Activated CD8-positive, alpha-beta T cell treated with anti-CD3 and anti-CD28 coated beads for 36 hours (primary cell): Measurements from ENCODE around the gene SDHA. TPM values are rescaled to one million over a fixed set of nuclear protein-coding genes. Genes with fewer than 3 reads are reported as not detected.
"Not testable (repeated sequence)": the region's sequence is repeated elsewhere in the genome, so short reads cannot be mapped to it uniquely, and the experiment has no call there.

Experiments used
- ATAC-seq: fragments of 200-7000 bp; cut with Tn5 transposase; one replicate; pipeline ENCODE4 v1.10.0; 2021; ENCODE audit warnings: mild to moderate bottlenecking, moderate library complexity
- CTCF ChIA-PET: fragments of 350-600 bp; sonication (Branson Sonifier 250); formaldehyde crosslinking; loops from one replicate; lab custom pipeline; 2021; ENCODE audit warnings: antibody characterized with exemption; lab: Charles Lee
- POLR2A ChIA-PET: fragments of 350-600 bp; sonication (Branson Sonifier 250); formaldehyde crosslinking; loops from one replicate; lab custom pipeline; 2021; ENCODE audit warnings: antibody characterized with exemption; lab: Charles Lee
- DNase-seq: peaks from one replicate; pipeline ENCODE4 v3.0.0-alpha.2; 2020
- H3K27ac Mint-ChIP-seq: one replicate; pipeline ENCODE4 v1.8.0; 2021; ENCODE audit warnings: mild to moderate bottlenecking, mixed read lengths
- H3K27me3 Mint-ChIP-seq: one replicate; pipeline ENCODE4 v1.8.0; 2021; ENCODE audit warnings: mixed read lengths
- H3K36me3 Mint-ChIP-seq: one replicate; pipeline ENCODE4 v1.8.0; 2021; ENCODE audit warnings: low read depth, mixed read lengths
- H3K4me1 Mint-ChIP-seq: one replicate; pipeline ENCODE4 v1.8.0; 2021; ENCODE audit warnings: low read depth, mixed read lengths
- H3K4me3 Mint-ChIP-seq: one replicate; pipeline ENCODE4 v1.8.0; 2021; ENCODE audit warnings: mild to moderate bottlenecking, moderate library complexity, mixed read lengths
- H3K9me3 Mint-ChIP-seq: one replicate; pipeline ENCODE4 v1.8.0; 2021; ENCODE audit warnings: mixed read lengths
- CTCF ChIP-seq: fragments of 200-600 bp; IDR thresholded peaks from one replicate; pipeline ENCODE4 v1.8.0; 2022; ENCODE audit warnings: antibody characterized with exemption, mild to moderate bottlenecking
- intact Hi-C: fragments of 100-400 bp; cut with micrococcal nuclease; formaldehyde crosslinking; loops from one replicate; pipeline ENCODE4 v1.10.0; 2022
- total RNA-seq, 2 experiments: library from RNA; stranded (reverse); gene quantifications; one replicate each; pipeline ENCODE4 v1.2.3, GENCODE V29; 2021

Gene SDHA
- 100 to 1,000 TPM; 141 to 149 TPM for total RNA-seq

GRCh38 chr5:217494-218456, at the start of gene SDHA, which contains the start of gene CCDC127:
Gene SDHA (plus strand): TSS chr5:218320. CDS start chr5:218356, 36 bp downstream.
Gene CCDC127 (minus strand): TSS chr5:218153. CDS start chr5:216849, 1,304 bp downstream.
- H3K4me3 Mint-ChIP-seq: peak within 1 kb of the TSS; percentile 92
- H3K27me3 Mint-ChIP-seq, intact Hi-C loops, H3K9me3 Mint-ChIP-seq: not testable (repeated sequence)
- peaks cover 53% of the 10 kb centered on the region for H3K4me1 Mint-ChIP-seq
- CTCF ChIA-PET: interaction anchor here (0.6 to 3.5 kb wide), 2 partner anchors 16 to 30 kb away, joined by 3 to 23 read pairs; no protein-coding TSS in a partner anchor
- H3K27ac Mint-ChIP-seq: peak within 1 kb of the TSS; percentile 94
- H3K36me3 Mint-ChIP-seq: peaks cover 33% of the 10 kb centered on the region
- peak; percentile 88 for ATAC-seq
- POLR2A ChIA-PET: interaction anchor here (1.0 kb wide), 2 partner anchors 10 to 53 kb away, joined by 3 to 4 read pairs; partner anchors contain the start of gene PDCD6
- DNase-seq: peak; percentile 97

GRCh38 chr5:169071-169727, 48.9 kb upstream of the SDHA start:
- DNase-seq (no peak), ATAC-seq (no peak)
- CTCF ChIA-PET: interaction anchor here (2.0 kb wide), 1 partner anchor 11 kb away, joined by 4 read pairs; no protein-coding TSS in a partner anchor
- H3K27ac Mint-ChIP-seq: no peak overlapping the region
- TF ChIP-seq CTCF: no peak
- no peaks in the 10 kb centered on the region for H3K36me3 Mint-ChIP-seq
- H3K27me3 Mint-ChIP-seq: no peaks in the 10 kb centered on the region
- POLR2A ChIA-PET: no interaction called here
- H3K4me3 Mint-ChIP-seq: no peak overlapping the region
- H3K9me3 Mint-ChIP-seq: no peaks in the 10 kb centered on the region
- intact Hi-C loops: no loop called here
- no peaks in the 10 kb centered on the region for H3K4me1 Mint-ChIP-seq

- no peaks in the 10 kb centered on the region for H3K36me3 Mint-ChIP-seq
- ATAC-seq (no peak), DNase-seq (no peak)
- no peak overlapping the region for H3K27ac Mint-ChIP-seq
- intact Hi-C loops: no loop called here
- no peaks in the 10 kb centered on the region for H3K27me3 Mint-ChIP-seq
- no peak overlapping the region for H3K4me3 Mint-ChIP-seq
- no peaks in the 10 kb centered on the region for H3K9me3 Mint-ChIP-seq
- no peak for TF ChIP-seq CTCF
- ChIA-PET CTCF (interaction anchor here (2.0 kb wide), 1 partner anchor 10 kb away, joined by 4 read pairs; no protein-coding TSS in a partner anchor), POLR2A (no interaction called here)
- H3K4me1 Mint-ChIP-seq: no peaks in the 10 kb centered on the region
Observed at GRCh38 chr5:169728-170094, 48.4 kb upstream of the SDHA start.

GRCh38 chr5:170971-171800, 46.9 kb upstream of the SDHA start:
- H3K4me3 Mint-ChIP-seq: no peak overlapping the region
- H3K27ac Mint-ChIP-seq: no peak overlapping the region
- POLR2A ChIA-PET: no interaction called here
- intact Hi-C loops: no loop called here
- CTCF ChIA-PET: no interaction called here
- no peak for TF ChIP-seq CTCF
- H3K4me1 Mint-ChIP-seq: no peaks in the 10 kb centered on the region
- no peaks in the 10 kb centered on the region for H3K36me3 Mint-ChIP-seq
- no peaks in the 10 kb centered on the region for H3K9me3 Mint-ChIP-seq
- H3K27me3 Mint-ChIP-seq: no peaks in the 10 kb centered on the region
- ATAC-seq (no peak), DNase-seq (no peak)

- ATAC-seq: no peak
- intact Hi-C loops: no loop called here
- TF ChIP-seq CTCF: no peak
- ChIA-PET POLR2A (no interaction called here), CTCF (no interaction called here)
- Mint-ChIP-seq H3K36me3 (no peaks in the 10 kb centered on the region), H3K27me3 (no peaks in the 10 kb centered on the region), H3K27ac (no peak overlapping the region), H3K9me3 (no peaks in the 10 kb centered on the region), H3K4me1 (no peaks in the 10 kb centered on the region), H3K4me3 (no peak overlapping the region)
- DNase-seq: no peak
Observed at GRCh38 chr5:171801-172331, 46.3 kb upstream of the SDHA start.
